T1000 (cell line): ENCODE measurements around the gene MMP2.

Experiments used
- DNase-seq: peaks from one replicate; lab custom pipeline; 2025; ENCODE audit warnings: mixed read lengths; lab: John Stamatoyannopoulos, UW

The MMP2 gene

GRCh38 chr16:55513616-55514015 lies 34.6 kb downstream of the MMP2 start:
- no peak for DNase-seq

DNA sequence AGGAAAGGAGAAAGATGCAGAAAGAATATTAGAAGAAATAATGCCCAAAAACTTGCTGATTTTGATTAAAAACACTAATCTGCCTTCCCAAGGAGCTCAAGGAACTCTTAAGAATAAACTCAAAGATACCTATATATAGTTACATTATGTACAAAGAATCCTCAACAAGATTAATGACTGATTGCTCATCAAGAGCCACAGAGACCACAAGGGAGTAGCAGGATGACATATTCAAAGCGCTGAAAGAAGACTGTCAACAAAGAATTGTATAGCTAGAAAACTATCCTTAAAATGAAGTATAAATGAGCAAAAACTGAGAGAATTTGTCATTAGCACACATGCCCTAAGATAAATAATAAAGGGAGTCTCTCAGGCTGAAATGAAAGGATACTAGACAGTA lies 36.1 kb downstream of the MMP2 start:
- DNase-seq, result no peak

- DNase-seq, result no peak
Measured at GRCh38 chr16:55521792-55522191, 42.8 kb downstream of the MMP2 start.

GRCh38 chr16:55526441-55526840 lies 47.4 kb downstream of the MMP2 start:
- DNase-seq, result no peak

DNA sequence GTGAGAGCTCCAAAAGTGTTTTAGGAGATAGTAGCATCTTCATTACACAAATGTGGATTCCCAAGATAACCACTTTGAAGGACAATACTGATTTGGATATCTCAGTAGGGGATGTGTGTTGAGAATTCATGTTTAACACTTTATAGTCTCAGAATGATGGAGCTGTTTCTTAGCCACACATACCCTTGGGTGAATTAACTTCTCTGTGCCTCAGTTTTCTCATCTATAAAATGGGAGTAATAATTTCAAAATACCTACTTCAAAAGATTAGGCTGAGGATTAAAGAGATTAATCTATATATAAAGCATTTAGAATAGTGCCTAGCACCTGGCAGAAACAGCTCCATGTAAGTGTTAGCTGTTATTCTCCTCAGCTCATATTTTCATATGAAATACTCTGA lies 48.9 kb downstream of the MMP2 start:
- DNase-seq, result no peak

- no peak for DNase-seq
Measured at GRCh38 chr16:55529018-55529417, 50.0 kb downstream of the MMP2 start.

DNA sequence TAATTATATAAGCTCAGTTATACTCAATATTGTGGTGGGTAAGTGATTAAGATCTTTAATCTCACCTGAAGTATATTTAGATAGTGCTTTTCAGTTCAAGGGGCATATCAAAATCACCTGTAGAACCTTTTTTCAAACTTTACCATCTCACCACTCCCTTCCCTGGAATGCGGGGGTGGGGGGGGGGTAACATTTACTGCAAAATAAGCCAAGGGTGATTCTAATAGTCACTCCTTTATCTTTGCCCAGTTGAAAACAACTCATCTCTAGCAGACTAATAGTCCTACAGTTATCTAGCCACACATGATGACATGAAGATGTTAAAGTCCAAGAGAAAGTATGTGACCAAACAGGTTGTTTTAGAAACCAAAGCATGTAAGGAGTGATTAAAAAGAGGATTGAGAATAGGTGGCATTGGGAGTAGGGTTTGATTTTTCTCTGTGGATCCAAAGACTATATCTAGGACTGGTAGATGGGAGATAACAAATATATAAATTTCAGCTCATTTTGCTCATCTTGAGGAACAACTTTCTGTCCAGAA lies 51.4 kb downstream of the MMP2 start:
- DNase-seq, result no peak

- DNase-seq, result no peak
Measured at GRCh38 chr16:55532227-55532626, 53.2 kb downstream of the MMP2 start.

DNA sequence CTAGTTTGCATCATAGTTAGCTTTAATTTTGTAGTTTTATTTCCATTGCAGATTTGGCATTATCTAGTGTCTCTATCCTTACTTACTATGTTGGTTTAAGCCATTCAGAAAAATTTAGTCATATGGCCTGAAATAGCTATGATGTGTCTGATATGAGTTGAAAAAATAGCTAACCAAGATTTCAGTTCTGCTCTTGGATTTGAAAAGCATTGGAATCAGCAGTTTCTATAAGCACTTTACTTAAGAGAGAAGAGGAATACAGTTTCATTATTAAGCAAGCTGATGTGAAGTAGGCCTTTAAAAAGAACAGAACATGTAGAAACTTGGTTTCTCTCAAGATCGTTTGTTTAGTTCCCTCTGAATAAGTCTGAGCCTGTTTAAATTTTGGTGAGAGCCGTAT lies 55.8 kb downstream of the MMP2 start:
- DNase-seq, result no peak

DNA sequence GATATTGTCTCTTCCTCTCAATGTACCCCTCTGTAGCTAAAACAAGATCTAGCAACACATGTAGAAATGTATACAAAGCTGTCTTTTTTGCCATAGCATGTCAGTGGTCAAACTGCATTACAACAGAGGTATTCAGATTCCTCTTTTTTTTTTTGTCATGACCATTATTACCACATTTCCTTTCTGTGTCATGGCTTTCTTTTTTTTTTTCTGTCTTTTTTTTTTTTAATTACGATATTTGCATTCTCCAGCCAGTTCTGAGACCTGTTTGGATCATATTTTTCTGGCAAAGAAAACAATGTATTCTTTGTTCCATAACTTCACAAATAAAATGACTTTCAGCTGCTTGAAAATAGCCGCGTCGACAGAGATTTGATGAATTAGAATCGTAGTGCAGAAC lies 60.1 kb downstream of the MMP2 start:
- DNase-seq, result no peak

GRCh38 chr16:55539488-55539887 lies 60.5 kb downstream of the MMP2 start:
- DNase-seq, result no peak

DNA sequence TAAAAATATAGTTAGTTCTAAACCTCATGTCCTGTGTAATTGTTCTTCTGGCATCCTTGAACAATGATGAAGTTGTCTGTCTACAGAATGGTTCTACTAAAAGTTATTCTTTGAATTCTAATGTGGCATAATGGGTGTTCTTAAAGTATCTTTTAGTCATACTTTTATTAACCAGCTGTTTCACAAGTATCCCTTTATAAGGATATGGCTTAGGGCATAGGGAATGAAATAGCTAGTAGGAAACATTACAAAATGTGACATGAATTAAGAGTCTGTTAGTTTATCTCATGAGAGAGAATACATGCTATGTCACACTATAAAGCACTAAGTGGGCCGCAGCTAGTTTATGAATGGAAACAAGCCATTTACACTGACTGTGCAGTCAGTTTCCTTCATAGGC lies 61.2 kb downstream of the MMP2 start:
- DNase-seq, result no peak

GRCh38 chr16:55542459-55543082 lies 63.6 kb downstream of the MMP2 start:
- no peak for DNase-seq

DNA sequence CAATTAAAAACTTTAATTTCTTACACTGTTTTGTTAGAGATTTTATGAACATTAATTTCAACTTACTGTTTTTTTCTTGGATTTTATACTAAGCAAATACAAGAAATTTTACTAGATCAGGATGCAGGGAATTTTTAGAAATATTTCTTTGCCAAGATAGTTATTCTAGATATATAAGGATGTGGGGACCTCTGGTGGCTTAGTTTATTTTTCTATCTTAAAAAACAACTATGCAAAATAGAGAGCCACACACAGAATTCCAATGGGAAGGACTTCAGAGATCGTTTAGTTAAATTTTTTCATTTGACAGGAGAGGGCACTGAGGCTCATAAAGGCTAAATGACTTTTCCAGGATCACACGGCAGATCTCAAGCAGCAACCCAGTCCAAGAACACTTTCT lies 64.5 kb downstream of the MMP2 start:
- DNase-seq, result no peak

GRCh38 chr16:55552621-55553020 lies 73.6 kb downstream of the MMP2 start:
- DNase-seq, result peak; percentile 4

- no peak for DNase-seq
Measured at GRCh38 chr16:55555436-55555835, 76.4 kb downstream of the MMP2 start.
